ENCODE results near the gene PTH1R. TPM values are rescaled to one million over a fixed set of nuclear protein-coding genes. Genes with fewer than 3 reads are reported as not detected.

The PTH1R gene
- polyA plus RNA-seq, 1 donor (not counting 4 experiments of a cell fraction or from before 2014, with no cell fraction given): not detected

DNA sequence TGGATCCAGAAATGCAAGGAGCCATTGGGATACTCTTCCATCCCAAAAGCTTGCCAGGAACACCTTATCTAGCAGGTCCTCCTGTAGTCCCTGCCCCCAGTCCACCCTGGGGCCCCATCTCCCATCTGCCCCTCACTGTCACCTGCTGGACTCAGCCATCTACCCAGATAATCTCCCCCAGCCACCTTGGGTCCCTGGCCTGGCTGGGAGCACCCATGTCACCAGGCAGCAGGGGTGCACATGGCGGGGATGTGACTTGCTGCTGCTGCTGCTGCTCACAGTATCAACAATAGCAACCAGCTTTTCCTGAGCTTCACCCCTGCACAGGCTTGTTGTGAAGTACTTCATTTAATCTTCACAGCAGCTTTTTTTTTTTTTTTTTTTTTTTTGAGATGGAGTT is 12.6 kb downstream of the PTH1R start:
- Histone ChIP-seq H2AFZ (ENCODE audit: control insufficient read depth, low read length) (no peak overlapping the region), H3K79me2 (ENCODE audit: control insufficient read depth, insufficient read depth, low read length) (no peaks in the 10 kb centered on the region), H4K20me1 (ENCODE audit: control insufficient read depth, extremely low read depth, insufficient read depth, low read length) (no peaks in the 10 kb centered on the region), H3K4me1 (ENCODE audit: control insufficient read depth, extremely low read depth, insufficient read depth, low read length) (peaks cover 5% of the 10 kb centered on the region), H3K27ac (ENCODE audit: control insufficient read depth, insufficient read depth, low read length) (no peak overlapping the region), H3K9me3 (ENCODE audit: control insufficient read depth, low read depth, low read length) (no peaks in the 10 kb centered on the region), H3K27me3 (ENCODE audit: control insufficient read depth, extremely low read depth, insufficient read depth, low read length) (peaks cover 45% of the 10 kb centered on the region), H3K9ac (ENCODE audit: control insufficient read depth, extremely low read depth, insufficient read depth, low read length) (no peak overlapping the region), H3K9me1 (ENCODE audit: control insufficient read depth, extremely low read depth, insufficient read depth, low read length) (no peaks in the 10 kb centered on the region), H3K4me3 (ENCODE audit: control insufficient read depth in 2 of 3, extremely low read depth in 1 of 3, insufficient read depth in 2 of 3, low read depth in 1 of 3, low read length in 3 of 3) (no peak overlapping the region), H3K4me2 (ENCODE audit: control insufficient read depth, extremely low read depth, insufficient read depth, low read depth, low read length) (no peak overlapping the region), H3K36me3 (ENCODE audit: control insufficient read depth in 2 of 2, extremely low read depth in 1 of 2, insufficient read depth in 2 of 2, low read length in 2 of 2) (no peaks in the 10 kb centered on the region)
- DNase-seq (ENCODE audit: low read depth, low spot score) (no peak), FAIRE-seq (no peak)
- dilution Hi-C loops (cut with MboI; ENCODE audit: extremely low pct_ligation_motif_present, low sequenced_read_pairs): no loop called here
- TF ChIP-seq, protein P1, sequence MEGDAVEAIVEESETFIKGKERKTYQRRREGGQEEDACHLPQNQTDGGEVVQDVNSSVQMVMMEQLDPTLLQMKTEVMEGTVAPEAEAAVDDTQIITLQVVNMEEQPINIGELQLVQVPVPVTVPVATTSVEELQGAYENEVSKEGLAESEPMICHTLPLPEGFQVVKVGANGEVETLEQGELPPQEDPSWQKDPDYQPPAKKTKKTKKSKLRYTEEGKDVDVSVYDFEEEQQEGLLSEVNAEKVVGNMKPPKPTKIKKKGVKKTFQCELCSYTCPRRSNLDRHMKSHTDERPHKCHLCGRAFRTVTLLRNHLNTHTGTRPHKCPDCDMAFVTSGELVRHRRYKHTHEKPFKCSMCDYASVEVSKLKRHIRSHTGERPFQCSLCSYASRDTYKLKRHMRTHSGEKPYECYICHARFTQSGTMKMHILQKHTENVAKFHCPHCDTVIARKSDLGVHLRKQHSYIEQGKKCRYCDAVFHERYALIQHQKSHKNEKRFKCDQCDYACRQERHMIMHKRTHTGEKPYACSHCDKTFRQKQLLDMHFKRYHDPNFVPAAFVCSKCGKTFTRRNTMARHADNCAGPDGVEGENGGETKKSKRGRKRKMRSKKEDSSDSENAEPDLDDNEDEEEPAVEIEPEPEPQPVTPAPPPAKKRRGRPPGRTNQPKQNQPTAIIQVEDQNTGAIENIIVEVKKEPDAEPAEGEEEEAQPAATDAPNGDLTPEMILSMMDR (optimal IDR thresholded peaks at IDR 0.05 in 1 of 3, IDR thresholded peaks at IDR 0.05 in 1 of 3, conservative IDR thresholded peaks at IDR 0.05 in 1 of 3; ENCODE audit: extremely low read depth in 1 of 3, insufficient read depth in 2 of 3, low read length in 3 of 3): no peak
- TF ChIP-seq EZH2 (IDR thresholded peaks at IDR 0.05; ENCODE audit: low read length): no peak

- Histone ChIP-seq H3K9me3 (ENCODE audit: control insufficient read depth, low read depth, low read length) (no peaks in the 10 kb centered on the region), H3K79me2 (ENCODE audit: control insufficient read depth, insufficient read depth, low read length) (no peaks in the 10 kb centered on the region), H3K27me3 (ENCODE audit: control insufficient read depth, extremely low read depth, insufficient read depth, low read length) (peaks cover 41% of the 10 kb centered on the region), H3K36me3 (ENCODE audit: control insufficient read depth in 2 of 2, extremely low read depth in 1 of 2, insufficient read depth in 2 of 2, low read length in 2 of 2) (no peaks in the 10 kb centered on the region), H3K9ac (ENCODE audit: control insufficient read depth, extremely low read depth, insufficient read depth, low read length) (no peak overlapping the region), H3K27ac (ENCODE audit: control insufficient read depth, insufficient read depth, low read length) (no peak overlapping the region), H3K9me1 (ENCODE audit: control insufficient read depth, extremely low read depth, insufficient read depth, low read length) (no peaks in the 10 kb centered on the region), H3K4me3 (ENCODE audit: control insufficient read depth in 2 of 3, extremely low read depth in 1 of 3, insufficient read depth in 2 of 3, low read depth in 1 of 3, low read length in 3 of 3) (no peak overlapping the region), H2AFZ (ENCODE audit: control insufficient read depth, low read length) (no peak overlapping the region), H4K20me1 (ENCODE audit: control insufficient read depth, extremely low read depth, insufficient read depth, low read length) (no peaks in the 10 kb centered on the region), H3K4me1 (ENCODE audit: control insufficient read depth, extremely low read depth, insufficient read depth, low read length) (peaks cover 5% of the 10 kb centered on the region), H3K4me2 (ENCODE audit: control insufficient read depth, extremely low read depth, insufficient read depth, low read depth, low read length) (no peak overlapping the region)
- DNase-seq (ENCODE audit: low read depth, low spot score): no peak
- TF ChIP-seq, protein P1 (optimal IDR thresholded peaks at IDR 0.05 in 1 of 3, IDR thresholded peaks at IDR 0.05 in 1 of 3, conservative IDR thresholded peaks at IDR 0.05 in 1 of 3; ENCODE audit: extremely low read depth in 1 of 3, insufficient read depth in 2 of 3, low read length in 3 of 3): no peak
- TF ChIP-seq EZH2 (IDR thresholded peaks at IDR 0.05; ENCODE audit: low read length): no peak
- dilution Hi-C loops (cut with MboI; ENCODE audit: extremely low pct_ligation_motif_present, low sequenced_read_pairs): no loop called here
- no peak for FAIRE-seq
These were observed 13.6 kb downstream of the PTH1R start for GRCh38 chr3:46891132-46891531.
